HG02642 (cell line): Measurements from ENCODE around the gene SLC4A2.
"Not testable (repeated sequence)": the region's sequence is repeated elsewhere in the genome, so short reads cannot be mapped to it uniquely, and the experiment has no call there.

Experiments
- ATAC-seq: cut with Tn5 transposase; IDR thresholded peaks from one replicate; pipeline ENCODE4 v1.9.1; 2021; ENCODE audit warnings: mild to moderate bottlenecking; ENCODE audit not compliant: unreplicated experiment, poor library complexity

The SLC4A2 gene

DNA sequence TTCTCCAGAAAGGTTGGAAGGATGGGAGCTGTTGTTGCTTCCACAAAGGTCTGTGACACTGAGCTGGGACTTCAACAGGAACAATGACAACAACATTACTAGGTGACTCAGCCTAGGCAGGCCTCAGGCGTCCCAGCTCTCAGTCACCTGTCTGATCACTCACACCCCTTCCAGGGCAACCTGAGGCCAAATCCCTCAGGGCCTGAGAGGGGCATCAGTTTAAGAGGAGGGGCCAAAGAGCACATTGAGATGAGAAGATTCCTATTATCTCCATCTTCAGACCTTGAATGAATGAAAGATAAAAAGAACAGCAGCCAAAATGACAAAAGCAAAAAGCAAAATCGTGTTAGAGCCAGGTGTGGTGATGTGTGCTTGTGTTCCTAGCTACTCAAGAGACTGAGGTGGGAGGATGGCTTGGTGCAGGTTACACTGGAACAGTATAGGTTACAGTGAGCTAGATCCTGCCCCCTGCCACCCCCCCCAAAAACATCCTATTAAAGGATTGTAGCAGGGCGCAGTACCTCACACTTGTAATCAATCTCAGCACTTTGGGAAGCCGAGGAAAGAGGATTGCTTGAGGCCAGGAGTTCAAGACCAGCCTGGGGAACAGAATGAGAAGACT, 34.8 kb upstream of the SLC4A2 start, which contains the start of gene ATG9B:
Gene ATG9B, minus strand, starts transcription at position 60 of the 622 bp plus-strand sequence. CDS start 71 bp downstream, outside the sequence.
- no peak for ATAC-seq

- no peak for ATAC-seq
Measured at GRCh38 chr7:151025924-151026671, 33.3 kb upstream of the SLC4A2 start.

GRCh38 chr7:151026771-151027727, 32.3 kb upstream of the SLC4A2 start:
- not testable (repeated sequence) for ATAC-seq

DNA sequence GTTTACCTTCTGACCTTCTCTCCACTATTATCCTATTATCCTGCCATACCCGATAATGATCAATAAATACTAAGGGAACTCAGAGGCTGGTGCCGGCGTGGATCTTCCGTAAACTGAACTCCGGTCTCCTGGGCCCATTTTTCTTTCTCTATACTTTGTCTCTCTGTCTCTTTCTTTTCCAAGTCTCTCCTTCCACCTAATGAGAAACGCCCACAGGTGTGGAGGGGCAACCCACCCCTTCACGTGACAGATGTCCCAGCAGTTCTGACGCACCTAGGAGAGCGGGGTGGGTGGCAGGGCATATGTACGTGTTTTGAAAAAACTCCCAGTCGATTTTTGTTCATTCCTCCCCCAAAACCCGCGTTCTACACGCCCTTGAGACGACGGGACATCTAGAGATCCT, 31.7 kb upstream of the SLC4A2 start:
- not testable (repeated sequence) for ATAC-seq

- ATAC-seq: peak; percentile 97
Measured at GRCh38 chr7:151028131-151028947, 31.1 kb upstream of the SLC4A2 start, which contains the start of gene ABCB8. Gene ABCB8 (plus strand): TSS chr7:151028450. CDS start chr7:151028516, 66 bp downstream.

GRCh38 chr7:151028948-151029501, 30.4 kb upstream of the SLC4A2 start:
- ATAC-seq: no peak

- ATAC-seq: no peak
Measured at GRCh38 chr7:151031011-151031410, 28.4 kb upstream of the SLC4A2 start.

GRCh38 chr7:151032936-151033863, 26.2 kb upstream of the SLC4A2 start:
- ATAC-seq: no peak

GRCh38 chr7:151033864-151034249, 25.5 kb upstream of the SLC4A2 start:
- no peak for ATAC-seq

GRCh38 chr7:151034312-151035025, 24.9 kb upstream of the SLC4A2 start:
- no peak for ATAC-seq

DNA sequence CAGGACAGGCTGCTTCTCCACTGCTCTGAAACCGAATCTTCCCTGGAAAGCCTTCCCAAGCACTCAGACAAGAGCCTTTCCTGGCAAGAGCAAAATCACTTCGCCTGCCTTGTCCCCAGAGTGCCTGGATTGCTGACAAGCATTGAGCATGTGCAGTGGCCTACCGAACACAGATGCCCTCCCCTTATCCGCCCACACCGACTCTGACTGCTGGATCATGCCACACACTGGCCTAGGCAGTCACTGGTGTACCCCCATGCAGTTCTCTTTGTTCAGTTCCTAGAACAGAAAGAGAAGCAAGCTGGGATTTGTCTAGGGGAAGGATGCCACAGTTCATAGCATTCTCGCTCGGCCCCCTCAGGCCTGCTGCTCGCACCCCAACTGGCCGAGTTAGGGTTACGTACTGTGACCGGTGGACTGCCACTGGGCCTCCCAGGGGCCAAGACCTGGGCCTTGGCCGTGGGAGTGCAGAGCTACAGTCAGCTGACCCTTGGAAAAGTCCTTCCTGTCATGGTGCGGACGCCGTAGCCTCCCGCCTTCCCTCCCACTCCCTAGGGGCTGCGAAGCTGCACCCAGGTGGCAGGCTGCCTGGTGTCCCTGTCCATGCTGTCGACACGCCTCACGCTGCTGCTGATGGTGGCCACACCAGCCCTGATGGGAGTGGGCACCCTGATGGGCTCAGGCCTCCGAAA, 24.2 kb upstream of the SLC4A2 start:
- ATAC-seq: no peak

DNA sequence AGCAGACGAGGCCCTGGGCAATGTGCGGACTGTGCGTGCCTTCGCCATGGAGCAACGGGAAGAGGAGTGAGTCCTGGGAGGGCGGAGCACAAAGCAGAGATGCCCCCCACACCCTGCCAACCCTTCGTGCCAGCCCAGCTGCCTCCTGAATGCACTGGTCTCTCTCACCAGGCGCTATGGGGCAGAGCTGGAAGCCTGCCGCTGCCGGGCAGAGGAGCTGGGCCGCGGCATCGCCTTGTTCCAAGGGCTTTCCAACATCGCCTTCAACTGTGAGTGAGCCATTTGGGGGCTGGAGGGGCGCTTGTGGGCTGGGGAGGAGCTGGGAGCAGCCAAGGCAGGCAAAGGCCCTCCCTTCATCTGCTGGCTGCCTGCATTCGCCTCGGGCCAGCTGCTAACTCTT, 23.5 kb upstream of the SLC4A2 start:
- no peak for ATAC-seq

- no peak for ATAC-seq
Measured at GRCh38 chr7:151038951-151039849, 20.2 kb upstream of the SLC4A2 start.

- ATAC-seq: no peak
Measured at GRCh38 chr7:151039850-151040548, 19.4 kb upstream of the SLC4A2 start.

GRCh38 chr7:151040616-151041375, 18.6 kb upstream of the SLC4A2 start:
- no peak for ATAC-seq
